ENCODE results near the gene DNPH1.

Gene DNPH1

DNA sequence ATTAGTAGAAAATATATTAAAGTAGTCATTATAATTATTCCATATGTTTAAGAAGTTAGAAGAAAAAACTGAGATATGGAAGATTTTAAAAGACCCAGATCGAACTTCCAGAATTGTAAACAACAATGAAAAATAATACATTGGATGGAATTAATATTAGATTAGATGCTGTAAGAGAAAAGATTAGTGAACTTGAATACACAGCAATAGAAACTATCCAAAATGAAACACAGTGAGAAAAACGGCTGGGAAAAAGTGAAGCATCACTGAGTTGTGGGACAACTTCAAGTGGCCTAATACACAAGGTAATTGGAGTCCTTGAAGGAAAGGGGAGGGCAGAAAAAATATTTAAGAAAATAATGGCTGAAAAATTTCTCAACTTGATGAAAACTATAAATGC, 9.8 kb upstream of the DNPH1 start:
- no peak overlapping the region for H3K4me3 ChIP-seq
- intact Hi-C loops (cut with DNase I; ENCODE audit: low total_unique reads), result no loop called here
- TF ChIP-seq, protein P1, sequence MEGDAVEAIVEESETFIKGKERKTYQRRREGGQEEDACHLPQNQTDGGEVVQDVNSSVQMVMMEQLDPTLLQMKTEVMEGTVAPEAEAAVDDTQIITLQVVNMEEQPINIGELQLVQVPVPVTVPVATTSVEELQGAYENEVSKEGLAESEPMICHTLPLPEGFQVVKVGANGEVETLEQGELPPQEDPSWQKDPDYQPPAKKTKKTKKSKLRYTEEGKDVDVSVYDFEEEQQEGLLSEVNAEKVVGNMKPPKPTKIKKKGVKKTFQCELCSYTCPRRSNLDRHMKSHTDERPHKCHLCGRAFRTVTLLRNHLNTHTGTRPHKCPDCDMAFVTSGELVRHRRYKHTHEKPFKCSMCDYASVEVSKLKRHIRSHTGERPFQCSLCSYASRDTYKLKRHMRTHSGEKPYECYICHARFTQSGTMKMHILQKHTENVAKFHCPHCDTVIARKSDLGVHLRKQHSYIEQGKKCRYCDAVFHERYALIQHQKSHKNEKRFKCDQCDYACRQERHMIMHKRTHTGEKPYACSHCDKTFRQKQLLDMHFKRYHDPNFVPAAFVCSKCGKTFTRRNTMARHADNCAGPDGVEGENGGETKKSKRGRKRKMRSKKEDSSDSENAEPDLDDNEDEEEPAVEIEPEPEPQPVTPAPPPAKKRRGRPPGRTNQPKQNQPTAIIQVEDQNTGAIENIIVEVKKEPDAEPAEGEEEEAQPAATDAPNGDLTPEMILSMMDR (IDR thresholded peaks at IDR 0.05), result no peak
- no peaks in the 10 kb centered on the region for H3K36me3 ChIP-seq
- H3K27me3 ChIP-seq, result peaks cover 0 to 58% of the 10 kb centered on the region in 2 donors
- H3K9me3 ChIP-seq, result no peaks in the 10 kb centered on the region
- no peaks in the 10 kb centered on the region for H3K4me1 ChIP-seq
- no peak for DNase-seq
- no peak overlapping the region for H3K27ac ChIP-seq

DNA sequence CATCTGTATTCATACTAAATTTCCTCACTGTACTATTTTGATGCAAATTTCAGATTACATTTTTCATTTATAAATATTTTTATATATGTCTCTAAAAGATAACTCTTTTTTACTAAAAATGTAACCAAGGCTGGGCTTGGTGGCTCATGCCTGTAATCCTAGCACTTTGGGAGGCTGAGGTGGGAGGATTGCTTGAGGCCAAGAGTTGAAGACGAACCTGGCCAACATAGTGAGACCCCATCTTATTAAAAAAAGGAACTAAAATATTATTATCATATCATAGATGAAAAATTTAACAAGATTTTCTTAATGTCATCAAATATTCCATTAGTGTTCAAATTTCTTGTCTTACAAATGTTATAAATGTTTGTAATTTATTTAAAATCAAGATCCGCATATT, 6.6 kb upstream of the DNPH1 start:
- Histone ChIP-seq H3K4me1 (no peaks in the 10 kb centered on the region), H3K4me3 (no peak overlapping the region), H3K27ac (no peak overlapping the region), H3K27me3 (peaks cover 0 to 42% of the 10 kb centered on the region in 2 donors), H3K9me3 (no peaks in the 10 kb centered on the region), H3K36me3 (no peaks in the 10 kb centered on the region)
- no peak for DNase-seq
- intact Hi-C loops (cut with DNase I; ENCODE audit: low total_unique reads), result no loop called here
- TF ChIP-seq, protein P1 (IDR thresholded peaks at IDR 0.05), result no peak

DNA sequence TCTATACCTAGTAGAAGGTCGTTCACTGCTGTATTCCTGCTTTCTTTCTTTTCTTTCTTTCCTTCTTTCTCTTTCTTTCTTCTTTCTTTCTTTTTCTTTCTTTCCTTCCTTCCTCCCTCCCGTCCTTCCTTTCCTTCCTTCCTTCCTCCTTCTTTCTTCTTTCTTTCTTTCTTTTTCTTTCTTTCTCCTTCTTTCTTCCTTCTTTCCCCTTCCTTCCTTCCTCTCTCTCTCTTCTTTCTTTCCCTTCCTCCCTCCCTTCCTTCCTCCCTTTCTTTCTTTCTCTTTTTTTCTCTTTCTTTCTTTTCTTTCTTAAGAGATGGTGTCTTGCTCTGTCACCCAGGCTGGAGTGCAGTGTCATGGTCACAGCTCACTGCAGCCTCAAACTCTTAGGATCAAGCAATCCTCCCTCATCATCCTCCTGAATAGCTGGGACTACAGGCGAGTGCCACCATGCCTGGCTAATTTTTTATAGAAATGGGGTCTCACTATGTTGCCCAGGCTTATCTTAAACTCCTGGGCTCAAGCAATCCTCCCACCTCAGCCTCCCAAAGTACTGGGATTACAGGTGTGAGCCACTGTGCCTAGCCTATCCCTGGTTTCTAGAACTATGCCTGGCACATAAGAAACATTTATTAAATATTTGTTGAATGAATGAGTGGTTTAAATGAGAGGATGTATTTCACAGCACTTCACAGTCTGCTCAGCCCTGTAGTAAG, 2.6 kb upstream of the DNPH1 start:
- intact Hi-C loops (cut with DNase I; ENCODE audit: low total_unique reads), result no loop called here
- TF ChIP-seq, protein P1 (IDR thresholded peaks at IDR 0.05), result no peak

DNA sequence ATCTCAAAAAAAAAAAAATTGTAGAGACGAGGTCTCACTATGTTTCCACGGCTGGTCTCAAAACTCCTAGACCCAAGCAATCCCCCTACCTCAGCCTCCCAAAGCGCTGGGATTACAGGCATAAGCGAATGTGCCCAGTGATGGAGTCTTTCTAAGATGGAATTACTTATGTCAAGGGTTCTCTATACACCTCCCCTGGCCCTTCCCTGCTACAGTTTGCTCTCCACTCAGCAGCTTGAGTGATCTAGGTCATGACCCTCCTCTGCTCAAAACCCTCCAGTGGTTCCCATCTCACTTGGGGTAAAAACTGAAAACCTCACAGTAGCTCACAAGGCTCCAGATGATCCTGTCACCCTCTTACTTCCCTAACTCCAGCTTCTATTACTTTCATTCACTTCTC, 1.8 kb upstream of the DNPH1 start:
- intact Hi-C loops (cut with DNase I; ENCODE audit: low total_unique reads), result no loop called here
- TF ChIP-seq, protein P1 (IDR thresholded peaks at IDR 0.05), result no peak
- Histone ChIP-seq H3K27ac (no peak overlapping the region), H3K36me3 (peaks cover 0 to 1% (median 0%) of the 10 kb centered on the region in 3 donors), H3K9me3 (no peaks in the 10 kb centered on the region), H3K27me3 (peaks cover 0 to 15% of the 10 kb centered on the region in 2 donors), H3K4me3 (no peak overlapping the region), H3K4me1 (peaks cover 0 to 14% (median 7%) of the 10 kb centered on the region in 4 donors)
- DNase-seq, result no peak

More for the DNA sequence above, 2.6 kb upstream of the DNPH1 start:
- Histone ChIP-seq H3K36me3 (no peaks in the 10 kb centered on the region), H3K9me3 (no peaks in the 10 kb centered on the region), H3K27ac (no peak overlapping the region), H3K27me3 (peaks cover 0 to 15% of the 10 kb centered on the region in 2 donors), H3K4me1 (peaks cover 0 to 14% (median 7%) of the 10 kb centered on the region in 4 donors), H3K4me3 (no peak overlapping the region)
- peak in 1 of 2 donors; percentile 6 for DNase-seq

DNA sequence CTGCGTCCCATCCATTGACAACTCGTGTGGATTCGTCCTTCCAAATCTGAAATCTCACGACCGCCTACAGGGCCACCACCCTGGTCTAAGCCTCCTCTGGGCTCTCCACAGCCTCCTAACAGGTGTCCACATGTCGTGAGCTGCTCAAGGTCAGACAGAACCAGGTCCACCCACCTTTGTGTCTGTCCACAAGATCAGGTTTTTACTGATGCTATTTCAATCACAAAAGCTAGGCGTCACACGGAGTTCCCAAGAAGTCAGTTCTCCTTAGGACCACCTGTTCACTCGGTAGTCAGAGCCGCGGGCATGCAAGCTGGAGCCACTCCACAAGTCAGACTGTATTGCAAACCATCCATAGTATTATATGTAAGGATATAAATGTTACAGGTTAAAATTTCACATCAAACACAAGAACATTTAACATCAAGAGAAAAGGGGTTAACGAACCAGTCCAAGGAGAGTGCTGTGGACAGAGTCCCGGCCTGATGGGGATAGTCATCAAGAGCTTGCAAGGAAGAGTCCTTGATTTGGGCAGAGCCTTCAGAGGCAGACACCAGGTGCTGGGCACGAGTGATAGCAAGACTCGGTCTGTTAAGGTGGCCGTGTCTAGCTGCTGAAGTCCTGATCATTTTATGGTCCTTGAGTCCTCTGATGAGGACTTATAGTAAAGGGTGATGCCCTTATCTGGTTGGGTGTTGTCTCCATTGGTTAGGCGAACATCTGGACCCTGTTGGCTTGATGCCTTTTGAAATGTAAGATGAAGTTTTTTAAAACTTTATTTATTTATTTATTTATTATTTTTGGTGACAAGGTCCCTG, 731 bp upstream of the DNPH1 start:
- no peak for DNase-seq
- intact Hi-C loops (cut with DNase I; ENCODE audit: low total_unique reads), result no loop called here
- TF ChIP-seq, protein P1 (IDR thresholded peaks at IDR 0.05), result no peak
- no peaks in the 10 kb centered on the region for H3K9me3 ChIP-seq
- peak overlapping the region; percentile 53 to 64 for H3K4me3 ChIP-seq
- peak overlapping the region in 1 of 2 donors; percentile 22 for H3K27ac ChIP-seq
- H3K36me3 ChIP-seq, result peaks cover 0 to 9% (median 0%) of the 10 kb centered on the region in 3 donors
- H3K4me1 ChIP-seq, result peaks cover 0 to 14% (median 7%) of the 10 kb centered on the region in 4 donors
- peaks cover 0 to 13% of the 10 kb centered on the region in 2 donors for H3K27me3 ChIP-seq

Data from tibial artery (tissue), 4 donors.